ENCODE results near the gene DLGAP1. TPM values are rescaled to one million over a fixed set of nuclear protein-coding genes. Genes with fewer than 3 reads are reported as not detected.

DLGAP1 gene
- polyA plus RNA-seq, 1 of the 3 experiments (the other 2 are of a cell fraction): not detected

GRCh38 chr18:3851159-3851558 lies 603.9 kb downstream of the DLGAP1 start:
- POLR2A ChIA-PET: no interaction called here

More at GRCh38 chr18:3851159-3851558, 603.9 kb downstream of the DLGAP1 start:
- Histone ChIP-seq H3K9ac (no peak overlapping the region), H3K4me3 (ENCODE audit: low read depth in 2 of 2, low read length in 1 of 2) (no peak overlapping the region), H3K27me3 (ENCODE audit: insufficient read depth) (no peaks in the 10 kb centered on the region; the same call in 1 of the 2 replicates), H3K9me2 (no peaks in the 10 kb centered on the region), H3K4me2 (no peak overlapping the region), H3F3A (replicated peaks; ENCODE audit: insufficient read depth) (no peaks in the 10 kb centered on the region), H3K36me3 (replicated peaks in 1 of 2; ENCODE audit: control insufficient read depth in 1 of 2, insufficient read depth in 2 of 2, low read length in 1 of 2) (no peaks in the 10 kb centered on the region), H3K9me3 (no peaks in the 10 kb centered on the region), H3K79me2 (ENCODE audit: insufficient read depth) (no peaks in the 10 kb centered on the region), H3K4me1 (ENCODE audit: control insufficient read depth in 1 of 2, insufficient read depth in 2 of 2, low read depth in 1 of 2, low read length in 1 of 2) (no peaks in the 10 kb centered on the region), H4K20me1 (ENCODE audit: insufficient read depth) (no peaks in the 10 kb centered on the region), H2AFZ (ENCODE audit: low read depth) (no peak overlapping the region), H3K27ac (ENCODE audit: low read depth in 2 of 2, low read length in 1 of 2) (no peak overlapping the region)
- 16% methylated on average over 2 of the region's 2 CpGs for WGBS (ENCODE audit: low lambda C conversion rate)
- CTCF ChIA-PET: no interaction called here
- TF ChIP-seq FOXJ3 (CRISPR knock-in tag; IDR thresholded peaks at IDR 0.05): no peak
- TF ChIP-seq IRF3 (IDR thresholded peaks at IDR 0.05; ENCODE audit: low read depth, low read length): no peak
- TF ChIP-seq REST (IDR thresholded peaks at IDR 0.05; ENCODE audit: low read depth, low read length): no peak
- TF ChIP-seq PBX3 (IDR thresholded peaks at IDR 0.05): no peak
- TF ChIP-seq GABPA (IDR thresholded peaks at IDR 0.05; ENCODE audit: low read depth): no peak
- no peak for TF ChIP-seq ZBTB33 (IDR thresholded peaks at IDR 0.05; ENCODE audit: borderline replicate concordance, low read depth)
- no peak for TF ChIP-seq TEAD4 (IDR thresholded peaks at IDR 0.05; ENCODE audit: borderline replicate concordance, insufficient read depth)
- no peak for TF ChIP-seq NRF1 (IDR thresholded peaks at IDR 0.05; ENCODE audit: low read depth, low read length)
- no peak for TF ChIP-seq USF2 (IDR thresholded peaks at IDR 0.05; ENCODE audit: borderline replicate concordance, low read depth, low read length)
- no peak for TF ChIP-seq YY1 (IDR thresholded peaks at IDR 0.05; ENCODE audit: low read depth)
- TF ChIP-seq RAD21 (IDR thresholded peaks at IDR 0.05; ENCODE audit: low read length): no peak
- TF ChIP-seq SMC3 (IDR thresholded peaks at IDR 0.05; ENCODE audit: low read depth, low read length): no peak
- TF ChIP-seq FOSL2 (IDR thresholded peaks at IDR 0.05; ENCODE audit: borderline replicate concordance, low read depth): no peak
- no peak for TF ChIP-seq MEF2A (IDR thresholded peaks at IDR 0.05; ENCODE audit: borderline replicate concordance, low read depth)
- TF ChIP-seq NFIC (IDR thresholded peaks at IDR 0.05; ENCODE audit: borderline replicate concordance): no peak
- TF ChIP-seq RCOR1 (IDR thresholded peaks at IDR 0.05; ENCODE audit: low read length): no peak
- TF ChIP-seq USF1 (IDR thresholded peaks at IDR 0.05; ENCODE audit: borderline replicate concordance, low read depth): no peak
- TF ChIP-seq SIN3A (IDR thresholded peaks at IDR 0.05; ENCODE audit: borderline replicate concordance, low read depth, low read length): no peak
- DNase-seq: no peak
